ENCODE data around the gene MAML2.

MAML2 gene

GRCh38 chr11:96279018-96279895, 63.7 kb downstream of the MAML2 start:
- Histone ChIP-seq H3K4me1 (ENCODE audit: insufficient read depth, low read length) (no peaks in the 10 kb centered on the region), H3K36me3 (ENCODE audit: insufficient read depth, low read length) (no peaks in the 10 kb centered on the region), H3K27me3 (ENCODE audit: insufficient read depth, low read length, poor library complexity) (no peaks in the 10 kb centered on the region), H4K20me1 (ENCODE audit: insufficient read depth, low read length) (no peaks in the 10 kb centered on the region), H3K4me3 (ENCODE audit: low read depth in 1 of 2, low read length in 2 of 2) (no peak overlapping the region), H3K9me3 (ENCODE audit: insufficient read depth, low read length, severe bottlenecking) (no peaks in the 10 kb centered on the region), H3K79me2 (ENCODE audit: insufficient read depth, low read length) (no peaks in the 10 kb centered on the region), H3K4me2 (ENCODE audit: insufficient read depth, low read length) (no peak overlapping the region), H2AFZ (ENCODE audit: low read depth, low read length) (no peak overlapping the region), H3K9ac (ENCODE audit: low read depth, low read length) (no peak overlapping the region), H3K27ac (ENCODE audit: low read length) (no peak overlapping the region)
- DNase-seq, result no peak
- 0 out of 3 replicates have a peak, but pooled peaks have one; percentile 45 for ATAC-seq (ENCODE audit: insufficient read depth, low read depth)
- TF ChIP-seq EZH2 (IDR thresholded peaks at IDR 0.05; ENCODE audit: borderline replicate concordance, low read depth, low read length, severe bottlenecking) (no peak), CTCF (IDR thresholded peaks at IDR 0.05; ENCODE audit: borderline replicate concordance, extremely low read depth, low read length, poor library complexity, severe bottlenecking) (no peak)

GRCh38 chr11:96278039-96278897, 64.7 kb downstream of the MAML2 start:
- Histone ChIP-seq H3K27me3 (ENCODE audit: insufficient read depth, low read length, poor library complexity) (no peaks in the 10 kb centered on the region), H3K4me2 (ENCODE audit: insufficient read depth, low read length) (no peak overlapping the region), H3K9me3 (ENCODE audit: insufficient read depth, low read length, severe bottlenecking) (no peaks in the 10 kb centered on the region), H4K20me1 (ENCODE audit: insufficient read depth, low read length) (no peaks in the 10 kb centered on the region), H2AFZ (ENCODE audit: low read depth, low read length) (no peak overlapping the region), H3K36me3 (ENCODE audit: insufficient read depth, low read length) (no peaks in the 10 kb centered on the region), H3K4me1 (ENCODE audit: insufficient read depth, low read length) (no peaks in the 10 kb centered on the region), H3K9ac (ENCODE audit: low read depth, low read length) (no peak overlapping the region), H3K4me3 (ENCODE audit: low read depth in 1 of 2, low read length in 2 of 2) (no peak overlapping the region), H3K27ac (ENCODE audit: low read length) (no peak overlapping the region), H3K79me2 (ENCODE audit: insufficient read depth, low read length) (no peaks in the 10 kb centered on the region)
- peak; percentile 35; the same call in 1 of the 3 replicates for ATAC-seq (ENCODE audit: insufficient read depth, low read depth)
- TF ChIP-seq CTCF (IDR thresholded peaks at IDR 0.05; ENCODE audit: borderline replicate concordance, extremely low read depth, low read length, poor library complexity, severe bottlenecking), result no peak
- TF ChIP-seq EZH2 (IDR thresholded peaks at IDR 0.05; ENCODE audit: borderline replicate concordance, low read depth, low read length, severe bottlenecking), result no peak
- DNase-seq, result no peak

- no peak overlapping the region for H3K4me3 ChIP-seq (ENCODE audit: low read depth in 1 of 2, low read length in 2 of 2)
- no peak overlapping the region for H3K9ac ChIP-seq (ENCODE audit: low read depth, low read length)
- H3K27ac ChIP-seq (ENCODE audit: low read length), result no peak overlapping the region
- TF ChIP-seq CTCF (IDR thresholded peaks at IDR 0.05; ENCODE audit: borderline replicate concordance, extremely low read depth, low read length, poor library complexity, severe bottlenecking), result no peak
- TF ChIP-seq EZH2 (IDR thresholded peaks at IDR 0.05; ENCODE audit: borderline replicate concordance, low read depth, low read length, severe bottlenecking), result no peak
- no peaks in the 10 kb centered on the region for H3K79me2 ChIP-seq (ENCODE audit: insufficient read depth, low read length)
- DNase-seq, result no peak
- no peaks in the 10 kb centered on the region for H4K20me1 ChIP-seq (ENCODE audit: insufficient read depth, low read length)
- no peaks in the 10 kb centered on the region for H3K4me1 ChIP-seq (ENCODE audit: insufficient read depth, low read length)
- no peaks in the 10 kb centered on the region for H3K36me3 ChIP-seq (ENCODE audit: insufficient read depth, low read length)
- H3K4me2 ChIP-seq (ENCODE audit: insufficient read depth, low read length), result no peak overlapping the region
- H3K27me3 ChIP-seq (ENCODE audit: insufficient read depth, low read length, poor library complexity), result no peaks in the 10 kb centered on the region
- no peaks in the 10 kb centered on the region for H3K9me3 ChIP-seq (ENCODE audit: insufficient read depth, low read length, severe bottlenecking)
- H2AFZ ChIP-seq (ENCODE audit: low read depth, low read length), result no peak overlapping the region
- no peak for ATAC-seq (ENCODE audit: insufficient read depth, low read depth)
Measured at GRCh38 chr11:96277696-96278038, 65.3 kb downstream of the MAML2 start.

All from DND-41 (cell line).